Measurements from ENCODE around the gene NDUFA3. TPM values are rescaled to one million over a fixed set of nuclear protein-coding genes. Genes with fewer than 3 reads are reported as not detected.

The NDUFA3 gene
- total and polyA plus RNA-seq, 2 experiments from 2014 or later: 13.9 to 285 TPM

DNA sequence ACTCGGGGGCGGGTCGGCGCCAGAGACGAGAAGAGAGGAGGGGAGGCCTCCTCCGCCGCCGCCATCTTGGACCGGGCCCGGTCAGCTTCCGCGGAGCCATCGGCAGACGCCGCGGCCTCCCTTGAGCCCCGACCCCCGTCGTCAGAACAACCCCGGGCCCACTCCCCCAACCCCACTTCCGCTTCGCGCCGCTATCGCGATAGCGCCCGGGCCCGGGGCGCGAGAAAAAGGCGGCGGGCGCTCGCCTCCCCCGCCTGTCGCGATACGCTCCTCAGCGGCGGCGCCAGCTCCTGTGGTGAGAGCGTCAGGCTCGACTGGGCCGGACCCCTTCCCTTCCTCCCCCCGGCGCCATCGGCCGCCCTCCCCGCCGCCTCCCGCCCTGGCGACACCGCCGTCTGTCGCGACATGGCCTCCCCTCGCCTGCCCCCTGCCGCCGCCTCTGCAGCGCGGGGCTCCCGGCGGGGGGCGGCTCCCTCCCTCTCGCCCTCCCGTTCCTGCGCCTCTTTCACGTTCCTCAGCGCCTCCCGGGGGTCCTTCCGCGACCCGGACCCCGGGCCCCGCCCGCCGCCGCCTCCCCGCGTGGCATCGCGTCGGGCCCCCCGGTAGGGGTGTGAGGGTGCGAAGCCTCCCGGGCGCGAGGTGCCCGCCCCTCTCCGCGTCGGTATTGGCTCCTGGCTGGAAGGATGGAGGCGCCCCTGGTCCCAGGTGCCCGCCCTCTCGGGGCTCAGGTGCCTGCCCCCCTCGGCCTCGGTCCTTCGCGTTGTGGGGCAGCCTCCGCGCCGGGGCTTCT, 35.2 kb downstream of the NDUFA3 start, which contains the start of gene CNOT3:
Gene CNOT3 (plus strand): TSS at position 64 of the 790 bp plus-strand sequence. CDS start 5,217 bp downstream, outside the sequence.
- Histone ChIP-seq H3K4me1 (ENCODE audit: insufficient read depth) (peaks cover 11% of the 10 kb centered on the region), H3K9me2 (replicated peaks; ENCODE audit: insufficient read depth) (no peaks in the 10 kb centered on the region), H4K20me1 (ENCODE audit: insufficient read depth, poor library complexity, severe bottlenecking) (peaks cover 49% of the 10 kb centered on the region), H3K27ac (peak within 1 kb of the TSS; percentile 76), H3K79me2 (peaks cover 51% of the 10 kb centered on the region), H2AFZ (peak within 1 kb of the TSS; percentile 21), H3K9me3 (ENCODE audit: low read depth) (no peaks in the 10 kb centered on the region), H3K4me2 (peak within 1 kb of the TSS; percentile 94), H3K4me3 (peak within 1 kb of the TSS; percentile 32), H3K27me3 (no peaks in the 10 kb centered on the region), H3K36me3 (replicated peaks; ENCODE audit: insufficient read depth, low read depth) (no peaks in the 10 kb centered on the region)
- WGBS (ENCODE audit: low lambda C conversion rate, missing lambda C conversion rate): 0% methylated on average over 1 of the region's 103 CpGs
- DNase-seq (ENCODE audit: low spot score): peak; percentile 50
- TF ChIP-seq CTCF (IDR thresholded peaks at IDR 0.05; ENCODE audit: poor library complexity): peak; percentile 12
- no peak for TF ChIP-seq EZH2 (IDR thresholded peaks at IDR 0.05; ENCODE audit: borderline replicate concordance)

GRCh38 chr19:54138489-54139256, 36.0 kb downstream of the NDUFA3 start:
- 29% methylated on average over 30 of the region's 31 CpGs for WGBS (ENCODE audit: low lambda C conversion rate, missing lambda C conversion rate)
- no peaks in the 10 kb centered on the region for H3K27me3 ChIP-seq
- peaks cover 4% of the 10 kb centered on the region for H3K36me3 ChIP-seq (replicated peaks; ENCODE audit: insufficient read depth, low read depth)
- peaks cover 51% of the 10 kb centered on the region for H3K79me2 ChIP-seq
- no peaks in the 10 kb centered on the region for H3K9me3 ChIP-seq (ENCODE audit: low read depth)
- H3K4me3 ChIP-seq: peak overlapping the region; percentile 32
- H2AFZ ChIP-seq: no peak overlapping the region
- no peaks in the 10 kb centered on the region for H3K9me2 ChIP-seq (replicated peaks; ENCODE audit: insufficient read depth)
- peak overlapping the region; percentile 94 for H3K4me2 ChIP-seq
- peaks cover 11% of the 10 kb centered on the region for H3K4me1 ChIP-seq (ENCODE audit: insufficient read depth)
- H3K27ac ChIP-seq: no peak overlapping the region
- peaks cover 53% of the 10 kb centered on the region for H4K20me1 ChIP-seq (ENCODE audit: insufficient read depth, poor library complexity, severe bottlenecking)
- peak; percentile 28 for DNase-seq (ENCODE audit: low spot score)
- TF ChIP-seq CTCF (IDR thresholded peaks at IDR 0.05; ENCODE audit: poor library complexity) (no peak), EZH2phosphoT487 (IDR thresholded peaks at IDR 0.05; ENCODE audit: low read depth, severe bottlenecking, unreplicated experiment) (no peak), EZH2 (IDR thresholded peaks at IDR 0.05; ENCODE audit: borderline replicate concordance) (no peak)

GRCh38 chr19:54141356-54141755, 38.7 kb downstream of the NDUFA3 start:
- TF ChIP-seq EZH2phosphoT487 (IDR thresholded peaks at IDR 0.05; ENCODE audit: low read depth, severe bottlenecking, unreplicated experiment): no peak
- TF ChIP-seq EZH2 (IDR thresholded peaks at IDR 0.05; ENCODE audit: borderline replicate concordance): no peak
- no peak for TF ChIP-seq CTCF (IDR thresholded peaks at IDR 0.05; ENCODE audit: poor library complexity)
- no peaks in the 10 kb centered on the region for H3K27me3 ChIP-seq
- no peak overlapping the region for H3K27ac ChIP-seq
- H3K79me2 ChIP-seq: peaks cover 51% of the 10 kb centered on the region
- no peaks in the 10 kb centered on the region for H3K9me2 ChIP-seq (replicated peaks; ENCODE audit: insufficient read depth)
- peaks cover 57% of the 10 kb centered on the region for H4K20me1 ChIP-seq (ENCODE audit: insufficient read depth, poor library complexity, severe bottlenecking)
- DNase-seq (ENCODE audit: low spot score): no peak
- H3K4me2 ChIP-seq: no peak overlapping the region
- peaks cover 4% of the 10 kb centered on the region for H3K4me1 ChIP-seq (ENCODE audit: insufficient read depth)
- peaks cover 7% of the 10 kb centered on the region for H3K36me3 ChIP-seq (replicated peaks; ENCODE audit: insufficient read depth, low read depth)
- WGBS (ENCODE audit: low lambda C conversion rate, missing lambda C conversion rate): 92% methylated on average over 3 of the region's 3 CpGs
- no peak overlapping the region for H2AFZ ChIP-seq
- no peaks in the 10 kb centered on the region for H3K9me3 ChIP-seq (ENCODE audit: low read depth)
- H3K4me3 ChIP-seq: no peak overlapping the region

Data from hepatocyte (in vitro differentiated cells).